ENCODE data around the gene HM13. TPM values are rescaled to one million over a fixed set of nuclear protein-coding genes. Genes with fewer than 3 reads are reported as not detected.

HM13 gene
- total and polyA plus RNA-seq, 9 donors, result 30.2 to 158 (median 97.3) TPM

DNA sequence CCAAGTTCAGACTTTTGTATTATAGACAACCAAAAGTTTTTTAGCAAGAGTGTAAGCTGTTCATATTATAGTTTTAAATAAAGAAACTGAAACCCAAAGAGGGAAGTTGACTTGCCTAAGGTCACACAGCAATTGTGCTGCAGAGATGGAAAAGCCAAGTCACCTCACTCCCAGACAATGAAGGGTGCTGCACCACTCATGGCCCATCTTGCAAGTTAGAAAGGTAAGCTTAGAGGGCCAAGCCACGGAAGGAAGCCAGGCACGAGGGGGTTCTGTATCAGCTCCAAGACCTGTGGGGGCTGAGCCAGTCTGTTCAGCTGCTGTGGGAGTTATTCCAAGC is 40.2 kb upstream of the HM13 start:
- intact Hi-C loops (cut with DNase I), result no loop called here
- no peaks in the 10 kb centered on the region for H3K36me3 ChIP-seq
- 35 to 62% (median 52%) methylated on average over 2 of the region's 2 CpGs for WGBS, 3 donors
- H3K9me3 ChIP-seq, result no peaks in the 10 kb centered on the region
- no peak overlapping the region for H3K27ac ChIP-seq
- DNase-seq, result no peak
- H3K27me3 ChIP-seq, result no peaks in the 10 kb centered on the region
- TF ChIP-seq, protein P1, sequence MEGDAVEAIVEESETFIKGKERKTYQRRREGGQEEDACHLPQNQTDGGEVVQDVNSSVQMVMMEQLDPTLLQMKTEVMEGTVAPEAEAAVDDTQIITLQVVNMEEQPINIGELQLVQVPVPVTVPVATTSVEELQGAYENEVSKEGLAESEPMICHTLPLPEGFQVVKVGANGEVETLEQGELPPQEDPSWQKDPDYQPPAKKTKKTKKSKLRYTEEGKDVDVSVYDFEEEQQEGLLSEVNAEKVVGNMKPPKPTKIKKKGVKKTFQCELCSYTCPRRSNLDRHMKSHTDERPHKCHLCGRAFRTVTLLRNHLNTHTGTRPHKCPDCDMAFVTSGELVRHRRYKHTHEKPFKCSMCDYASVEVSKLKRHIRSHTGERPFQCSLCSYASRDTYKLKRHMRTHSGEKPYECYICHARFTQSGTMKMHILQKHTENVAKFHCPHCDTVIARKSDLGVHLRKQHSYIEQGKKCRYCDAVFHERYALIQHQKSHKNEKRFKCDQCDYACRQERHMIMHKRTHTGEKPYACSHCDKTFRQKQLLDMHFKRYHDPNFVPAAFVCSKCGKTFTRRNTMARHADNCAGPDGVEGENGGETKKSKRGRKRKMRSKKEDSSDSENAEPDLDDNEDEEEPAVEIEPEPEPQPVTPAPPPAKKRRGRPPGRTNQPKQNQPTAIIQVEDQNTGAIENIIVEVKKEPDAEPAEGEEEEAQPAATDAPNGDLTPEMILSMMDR (IDR thresholded peaks at IDR 0.05), result no peak
- TF ChIP-seq POLR2A (IDR thresholded peaks at IDR 0.05) (no peak), EP300 (IDR thresholded peaks at IDR 0.05) (no peak)
- no peak overlapping the region for H3K4me3 ChIP-seq
- peaks cover 2% of the 10 kb centered on the region for H3K4me1 ChIP-seq (ENCODE audit: insufficient read depth)

DNA sequence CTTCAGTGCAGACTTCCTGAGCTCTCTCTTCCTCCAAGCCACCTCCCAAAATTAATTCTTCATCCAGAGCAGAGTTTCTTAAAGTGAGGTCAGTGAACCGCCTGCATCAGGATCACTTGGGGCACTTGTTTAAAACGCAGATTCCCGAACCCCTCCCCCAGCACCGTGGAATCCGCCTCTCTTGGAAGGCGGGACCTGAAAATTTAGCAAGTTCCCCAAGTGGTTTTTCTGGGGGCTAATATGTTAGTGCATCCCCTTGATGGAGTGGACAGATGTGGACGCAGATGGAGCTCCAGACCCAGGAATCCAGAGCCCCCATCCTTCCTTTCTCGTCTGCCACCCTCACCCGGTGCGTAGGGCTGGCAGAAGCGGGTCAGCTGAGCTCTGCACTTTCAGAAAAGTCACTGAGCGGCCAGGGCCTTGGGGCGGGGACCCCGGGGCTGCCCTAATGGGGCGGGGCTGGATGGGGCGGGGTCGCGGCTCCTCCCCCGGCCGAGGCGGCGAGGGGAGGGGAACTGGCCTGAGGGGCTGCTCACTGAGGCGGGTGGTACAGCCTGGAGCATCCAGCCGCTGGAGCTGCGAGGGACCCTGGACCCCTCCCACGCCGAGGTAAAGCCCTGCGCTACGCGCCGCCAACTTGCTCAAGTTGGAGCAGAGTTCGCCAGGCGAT is 39.3 kb upstream of the HM13 start, which contains the start of the genes DEFB124 and REM1:
Gene DEFB124, minus strand, starts transcription at position 370 of the 670 bp plus-strand sequence. CDS start 2,114 bp downstream, outside the sequence.
Gene REM1, plus strand, starts transcription at position 531 of the 670 bp plus-strand sequence. CDS start 1,158 bp downstream, outside the sequence.
- Histone ChIP-seq H3K4me1 (ENCODE audit: insufficient read depth) (peaks cover 2% of the 10 kb centered on the region), H3K36me3 (no peaks in the 10 kb centered on the region), H3K4me3 (peak within 1 kb of the TSS; percentile 43), H3K27me3 (no peaks in the 10 kb centered on the region), H3K27ac (peak within 1 kb of the TSS; percentile 18 to 42), H3K9me3 (no peaks in the 10 kb centered on the region)
- TF ChIP-seq EP300 (IDR thresholded peaks at IDR 0.05), result no peak
- TF ChIP-seq POLR2A (IDR thresholded peaks at IDR 0.05), result no peak
- TF ChIP-seq, protein P1 (IDR thresholded peaks at IDR 0.05), result no peak
- 3 to 5% (median 4%) methylated on average over 23 to 33 of the region's 33 CpGs for WGBS, 3 donors
- intact Hi-C loops (cut with DNase I), result no loop called here
- peak in 3 of 5 donors; percentile 35 to 56 (median 50) for DNase-seq

DNA sequence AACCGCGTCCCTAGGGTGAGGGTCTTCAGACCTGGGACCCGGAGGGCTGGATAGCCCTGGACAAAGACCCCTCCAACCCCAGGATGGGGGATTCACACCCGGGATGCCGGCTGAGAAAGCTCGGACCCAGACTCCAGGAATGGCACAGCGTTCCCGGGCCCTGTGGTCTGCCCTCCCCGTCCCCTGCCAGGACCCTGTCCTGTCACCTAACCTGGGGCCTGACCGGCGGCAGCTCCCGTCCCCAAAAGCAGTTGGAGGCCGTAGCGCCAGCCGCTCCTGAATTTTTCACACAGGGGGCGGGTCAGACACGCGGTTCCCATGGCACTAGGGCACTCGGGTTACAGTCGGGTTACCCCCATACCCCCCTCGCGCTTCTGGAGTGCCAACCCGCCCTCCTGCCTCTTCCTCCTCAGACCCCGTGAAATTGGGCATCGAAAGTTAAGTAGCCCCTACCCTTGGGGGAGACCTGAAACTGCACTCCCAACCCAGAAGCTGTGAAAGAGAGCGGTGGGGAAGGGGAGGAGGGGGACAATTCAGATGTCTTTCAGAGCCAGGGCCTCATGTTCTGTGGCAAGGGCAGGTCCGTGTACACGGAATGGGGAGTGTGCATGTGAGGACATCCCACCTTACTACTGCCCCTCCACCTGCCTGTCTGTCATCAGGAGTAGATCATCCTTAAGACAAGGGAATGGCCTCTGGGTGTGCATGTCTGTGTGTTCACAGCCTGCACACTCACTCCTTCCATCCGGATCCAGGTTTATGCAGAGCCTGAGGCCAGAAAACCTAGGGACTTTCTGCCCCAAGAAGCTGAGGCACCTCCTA is 38.6 kb upstream of the HM13 start:
- H3K27me3 ChIP-seq, result no peaks in the 10 kb centered on the region
- TF ChIP-seq POLR2A (IDR thresholded peaks at IDR 0.05) (no peak), EP300 (IDR thresholded peaks at IDR 0.05) (no peak)
- TF ChIP-seq, protein P1 (IDR thresholded peaks at IDR 0.05), result no peak
- H3K4me1 ChIP-seq (ENCODE audit: insufficient read depth), result peaks cover 2% of the 10 kb centered on the region
- H3K4me3 ChIP-seq, result peak overlapping the region; percentile 43
- no peaks in the 10 kb centered on the region for H3K9me3 ChIP-seq
- no peaks in the 10 kb centered on the region for H3K36me3 ChIP-seq
- WGBS, 3 donors, result 4 to 10% (median 6%) methylated on average over 19 to 29 of the region's 29 CpGs
- intact Hi-C loops (cut with DNase I), result no loop called here
- H3K27ac ChIP-seq, result peak overlapping the region; percentile 18 to 42
- no peak for DNase-seq

DNA sequence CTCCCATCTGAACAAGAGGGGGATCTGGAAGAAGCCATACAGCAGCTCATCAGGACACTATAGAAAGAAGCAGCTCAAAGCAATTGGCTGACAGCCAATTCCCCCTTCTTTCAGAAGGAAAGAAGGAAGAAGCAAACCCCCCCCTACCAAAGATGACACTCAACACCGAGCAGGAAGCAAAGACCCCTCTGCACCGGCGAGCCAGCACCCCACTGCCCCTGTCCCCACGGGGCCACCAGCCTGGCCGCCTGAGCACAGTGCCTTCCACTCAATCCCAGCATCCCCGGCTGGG is 38.0 kb upstream of the HM13 start:
- H3K27me3 ChIP-seq, result no peaks in the 10 kb centered on the region
- H3K4me3 ChIP-seq, result no peak overlapping the region
- no peak for DNase-seq
- H3K36me3 ChIP-seq, result no peaks in the 10 kb centered on the region
- H3K9me3 ChIP-seq, result no peaks in the 10 kb centered on the region
- TF ChIP-seq POLR2A (IDR thresholded peaks at IDR 0.05) (no peak), EP300 (IDR thresholded peaks at IDR 0.05) (no peak)
- TF ChIP-seq, protein P1 (IDR thresholded peaks at IDR 0.05), result no peak
- H3K27ac ChIP-seq, result no peak overlapping the region
- WGBS, 3 donors, result 83 to 88% (median 83%) methylated on average over 6 of the region's 6 CpGs
- intact Hi-C loops (cut with DNase I), result no loop called here
- H3K4me1 ChIP-seq (ENCODE audit: insufficient read depth), result peaks cover 2% of the 10 kb centered on the region

Measured in ovary (tissue), 9 donors.